ENCODE measurements around the gene TMEM131.

- TF ChIP-seq CTCF (IDR thresholded peaks at IDR 0.05) (no peak), POLR2A (IDR thresholded peaks at IDR 0.05) (no peak)
Measured at GRCh38 chr2:97714084-97714949, 281.4 kb downstream of the TMEM131 start.
